ENCODE data around the gene ADAM22.

GRCh38 chr7:88229302-88229995 lies 295.4 kb downstream of the ADAM22 start:
- TF ChIP-seq CTCF (IDR thresholded peaks at IDR 0.05; ENCODE audit: low read length) = no peak
- no peak for TF ChIP-seq EZH2 (optimal IDR thresholded peaks at IDR 0.05; ENCODE audit: low read depth, low read length)
- no peak for TF ChIP-seq EZH2phosphoT487 (IDR thresholded peaks at IDR 0.05; ENCODE audit: low read length)
